ENCODE data around the gene MED13L. TPM values are rescaled to one million over a fixed set of nuclear protein-coding genes. Genes with fewer than 3 reads are reported as not detected.

Gene MED13L
- total RNA-seq, 1 experiment from 2014 or later, result 94.1 TPM

DNA sequence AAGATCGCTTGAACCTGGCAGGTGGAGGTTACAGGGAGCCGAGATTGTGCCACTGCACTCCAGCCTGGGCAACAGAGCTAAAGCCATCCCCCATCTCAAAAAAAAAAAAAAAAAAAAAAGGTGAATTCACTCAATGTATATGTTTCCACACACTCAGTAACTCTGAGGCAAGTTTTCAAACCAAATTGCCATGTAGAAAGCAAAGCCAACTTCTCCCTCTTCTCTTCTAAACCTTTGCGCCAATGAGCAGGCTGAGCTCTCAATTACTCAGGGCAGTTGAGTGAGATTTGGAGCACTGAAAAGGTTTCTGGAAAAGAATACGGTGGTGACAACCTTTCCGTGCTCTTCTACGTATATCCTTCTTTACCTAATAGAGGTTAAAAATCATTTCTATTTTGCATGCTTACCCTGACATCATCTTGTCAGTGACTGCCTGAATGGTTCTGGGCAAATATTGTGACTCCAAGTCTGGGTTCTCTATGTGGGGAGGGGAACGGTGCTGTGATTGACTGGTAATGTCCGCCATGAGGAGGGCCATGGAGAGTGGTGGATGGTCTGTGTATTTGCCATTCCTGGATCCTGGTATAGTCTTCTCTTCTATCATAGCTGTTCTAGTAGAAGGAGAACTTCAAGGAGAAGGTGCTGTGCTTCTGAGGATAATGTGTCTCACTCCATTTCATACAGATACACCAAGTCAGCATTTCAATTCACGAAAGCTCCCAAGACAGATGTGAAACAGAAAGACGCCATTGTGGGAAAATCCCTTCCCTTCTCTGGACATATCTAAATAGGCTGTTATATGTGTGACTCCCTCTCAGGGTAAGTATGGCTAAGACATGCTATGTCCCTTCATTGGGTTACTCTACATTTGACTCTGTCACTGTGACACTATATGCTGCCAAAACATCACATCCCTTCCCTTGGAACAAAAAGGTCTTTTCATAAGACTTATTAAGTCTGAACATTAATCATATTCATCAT lies 46.2 kb upstream of the MED13L start:
- BruUV-seq (replicated peaks), result no TSS peak
- ChIA-PET POLR2A (ENCODE audit: low non-redundant PET) (no interaction called here), CTCF (no interaction called here)
- intact Hi-C loops (cut with micrococcal nuclease; ENCODE audit: unreplicated experiment), result no loop called here
- no peak for TF ChIP-seq EZH2 (IDR thresholded peaks at IDR 0.05; ENCODE audit: borderline replicate concordance, low read depth, low read length, poor library complexity, severe bottlenecking)
- TF ChIP-seq CTCF (conservative IDR thresholded peaks at IDR 0.05; ENCODE audit: low read depth, low read length), result no peak
- Histone ChIP-seq H3K9me3 (ENCODE audit: low read depth, low read length, poor library complexity, severe bottlenecking) (no peaks in the 10 kb centered on the region), H3K4me1 (ENCODE audit: insufficient read depth, low read length, poor library complexity, severe bottlenecking) (no peaks in the 10 kb centered on the region), H3K27me3 (replicated peaks; ENCODE audit: insufficient read depth, low read depth, low read length, poor library complexity) (no peaks in the 10 kb centered on the region), H3K4me3 (ENCODE audit: low read depth, low read length, poor library complexity, severe bottlenecking) (no peak overlapping the region), H3K36me3 (ENCODE audit: insufficient read depth, low read length, poor library complexity, severe bottlenecking) (no peaks in the 10 kb centered on the region), H3K27ac (ENCODE audit: low read depth, low read length, poor library complexity, severe bottlenecking) (no peak overlapping the region)
- DNase-seq (ENCODE audit: low spot score), result no peak

GRCh38 chr12:116321913-116322312 lies 44.4 kb upstream of the MED13L start:
- H3K4me3 ChIP-seq (ENCODE audit: low read depth, low read length, poor library complexity, severe bottlenecking), result no peak overlapping the region
- TF ChIP-seq EZH2 (IDR thresholded peaks at IDR 0.05; ENCODE audit: borderline replicate concordance, low read depth, low read length, poor library complexity, severe bottlenecking) (no peak), CTCF (conservative IDR thresholded peaks at IDR 0.05; ENCODE audit: low read depth, low read length) (no peak)
- H3K27ac ChIP-seq (ENCODE audit: low read depth, low read length, poor library complexity, severe bottlenecking), result no peak overlapping the region
- no peaks in the 10 kb centered on the region for H3K9me3 ChIP-seq (ENCODE audit: low read depth, low read length, poor library complexity, severe bottlenecking)
- no peaks in the 10 kb centered on the region for H3K27me3 ChIP-seq (replicated peaks; ENCODE audit: insufficient read depth, low read depth, low read length, poor library complexity)
- intact Hi-C loops (cut with micrococcal nuclease; ENCODE audit: unreplicated experiment), result no loop called here
- no peaks in the 10 kb centered on the region for H3K36me3 ChIP-seq (ENCODE audit: insufficient read depth, low read length, poor library complexity, severe bottlenecking)
- ChIA-PET CTCF (no interaction called here), POLR2A (ENCODE audit: low non-redundant PET) (no interaction called here)
- H3K4me1 ChIP-seq (ENCODE audit: insufficient read depth, low read length, poor library complexity, severe bottlenecking), result no peaks in the 10 kb centered on the region
- DNase-seq (ENCODE audit: low spot score), result no peak
- no TSS peak for BruUV-seq (replicated peaks)

- H3K27me3 ChIP-seq (replicated peaks; ENCODE audit: insufficient read depth, low read depth, low read length, poor library complexity), result no peaks in the 10 kb centered on the region
- H3K4me1 ChIP-seq (ENCODE audit: insufficient read depth, low read length, poor library complexity, severe bottlenecking), result no peaks in the 10 kb centered on the region
- POLR2A ChIA-PET (ENCODE audit: low non-redundant PET), result no interaction called here
- no peak overlapping the region for H3K4me3 ChIP-seq (ENCODE audit: low read depth, low read length, poor library complexity, severe bottlenecking)
- H3K27ac ChIP-seq (ENCODE audit: low read depth, low read length, poor library complexity, severe bottlenecking), result no peak overlapping the region
- CTCF ChIA-PET, result no interaction called here
- intact Hi-C loops (cut with micrococcal nuclease; ENCODE audit: unreplicated experiment), result no loop called here
- H3K36me3 ChIP-seq (ENCODE audit: insufficient read depth, low read length, poor library complexity, severe bottlenecking), result no peaks in the 10 kb centered on the region
- TF ChIP-seq EZH2 (IDR thresholded peaks at IDR 0.05; ENCODE audit: borderline replicate concordance, low read depth, low read length, poor library complexity, severe bottlenecking) (no peak), CTCF (conservative IDR thresholded peaks at IDR 0.05; ENCODE audit: low read depth, low read length) (no peak)
- no peaks in the 10 kb centered on the region for H3K9me3 ChIP-seq (ENCODE audit: low read depth, low read length, poor library complexity, severe bottlenecking)
- no TSS peak for BruUV-seq (replicated peaks)
- DNase-seq (ENCODE audit: low spot score), result no peak
These were observed 43.3 kb upstream of the MED13L start for GRCh38 chr12:116320791-116321217.

All from A673 (cell line).